Activated T-helper 9 cell treated with anti-CD3 and anti-CD28 coated beads, Interleukin-2, amount 50 U/mL, for 16 hours (primary cell): Measurements from ENCODE around the gene EML4.
"Not testable (repeated sequence)": the region's sequence is repeated elsewhere in the genome, so short reads cannot be mapped to it uniquely, and the experiment has no call there.

ENCODE experiments used
- DNase-seq: peaks from one replicate; pipeline ENCODE4 v3.0.0-alpha.2; 2020; ENCODE audit warnings: low read depth

The EML4 gene

GRCh38 chr2:42252464-42252863 is 83.3 kb downstream of the EML4 start:
- DNase-seq, result no peak

- no peak for DNase-seq
Measured at GRCh38 chr2:42254186-42254895, 85.2 kb downstream of the EML4 start.

- DNase-seq, result no peak
Measured at GRCh38 chr2:42256505-42256904, 87.4 kb downstream of the EML4 start.

GRCh38 chr2:42261518-42262195 is 92.5 kb downstream of the EML4 start:
- no peak for DNase-seq

- DNase-seq, result no peak
Measured at GRCh38 chr2:42266236-42266635, 97.1 kb downstream of the EML4 start.

GRCh38 chr2:42267530-42267929 is 98.4 kb downstream of the EML4 start:
- no peak for DNase-seq

- no peak for DNase-seq
Measured at GRCh38 chr2:42268528-42269151, 99.5 kb downstream of the EML4 start.

- DNase-seq, result no peak
Measured at GRCh38 chr2:42270757-42271156, 101.6 kb downstream of the EML4 start.

- DNase-seq, result not testable (repeated sequence)
Measured at GRCh38 chr2:42271246-42271645, 102.1 kb downstream of the EML4 start.

- no peak for DNase-seq
Measured at GRCh38 chr2:42274863-42275262, 105.7 kb downstream of the EML4 start.

GRCh38 chr2:42281416-42282081 is 112.4 kb downstream of the EML4 start:
- DNase-seq, result no peak

- DNase-seq, result no peak
Measured at GRCh38 chr2:42284019-42284418, 114.9 kb downstream of the EML4 start.

- no peak for DNase-seq
Measured at GRCh38 chr2:42286268-42286946, 117.3 kb downstream of the EML4 start.

GRCh38 chr2:42288811-42289210 is 119.7 kb downstream of the EML4 start:
- no peak for DNase-seq

GRCh38 chr2:42289222-42289621 is 120.1 kb downstream of the EML4 start:
- DNase-seq, result no peak

GRCh38 chr2:42290005-42290404 is 120.9 kb downstream of the EML4 start:
- no peak for DNase-seq

GRCh38 chr2:42293019-42293418 is 123.9 kb downstream of the EML4 start:
- no peak for DNase-seq

GRCh38 chr2:42296226-42296625 is 127.1 kb downstream of the EML4 start:
- no peak for DNase-seq

- DNase-seq, result no peak
Measured at GRCh38 chr2:42297322-42297936, 128.3 kb downstream of the EML4 start.

GRCh38 chr2:42298132-42298531 is 129.0 kb downstream of the EML4 start:
- no peak for DNase-seq

GRCh38 chr2:42298996-42299754 is 130.0 kb downstream of the EML4 start:
- DNase-seq, result no peak
